ENCODE results near the gene ABHD12B.
"Not testable (repeated sequence)": the region's sequence is repeated elsewhere in the genome, so short reads cannot be mapped to it uniquely, and the experiment has no call there.

Gene ABHD12B

GRCh38 chr14:50874757-50875156, 2.9 kb downstream of the ABHD12B start:
- H3K4me3 ChIP-seq (ENCODE audit: low read length), result no peak overlapping the region
- DNase-seq (ENCODE audit: low read depth), result no peak
- TF ChIP-seq CTCF (conservative IDR thresholded peaks at IDR 0.05; ENCODE audit: low read depth, low read length), result no peak

GRCh38 chr14:50875359-50876070, 3.7 kb downstream of the ABHD12B start:
- DNase-seq (ENCODE audit: low read depth), result no peak
- no peak overlapping the region for H3K4me3 ChIP-seq (ENCODE audit: low read length)
- TF ChIP-seq CTCF (conservative IDR thresholded peaks at IDR 0.05; ENCODE audit: low read depth, low read length), result no peak

- no peak overlapping the region for H3K4me3 ChIP-seq (ENCODE audit: low read length)
- no peak for TF ChIP-seq CTCF (conservative IDR thresholded peaks at IDR 0.05; ENCODE audit: low read depth, low read length)
- DNase-seq (ENCODE audit: low read depth), result no peak
Measured at GRCh38 chr14:50882932-50883826, 11.3 kb downstream of the ABHD12B start.

GRCh38 chr14:50883827-50884197, 12.0 kb downstream of the ABHD12B start:
- no peak for DNase-seq (ENCODE audit: low read depth)
- no peak overlapping the region for H3K4me3 ChIP-seq (ENCODE audit: low read length)
- no peak for TF ChIP-seq CTCF (conservative IDR thresholded peaks at IDR 0.05; ENCODE audit: low read depth, low read length)

GRCh38 chr14:50887476-50887875, 15.6 kb downstream of the ABHD12B start:
- no peak overlapping the region for H3K4me3 ChIP-seq (ENCODE audit: low read length)
- DNase-seq (ENCODE audit: low read depth), result no peak
- TF ChIP-seq CTCF (conservative IDR thresholded peaks at IDR 0.05; ENCODE audit: low read depth, low read length), result no peak

GRCh38 chr14:50892255-50892654, 20.4 kb downstream of the ABHD12B start:
- TF ChIP-seq CTCF (conservative IDR thresholded peaks at IDR 0.05; ENCODE audit: low read depth, low read length), result no peak
- no peak overlapping the region for H3K4me3 ChIP-seq (ENCODE audit: low read length)
- no peak for DNase-seq (ENCODE audit: low read depth)

- DNase-seq (ENCODE audit: low read depth); H3K4me3 ChIP-seq (ENCODE audit: low read length): not testable (repeated sequence)
Measured at GRCh38 chr14:50896421-50896820, 24.6 kb downstream of the ABHD12B start.

GRCh38 chr14:50897005-50897404, 25.2 kb downstream of the ABHD12B start:
- H3K4me3 ChIP-seq (ENCODE audit: low read length), result not testable (repeated sequence)

More at GRCh38 chr14:50897005-50897404, 25.2 kb downstream of the ABHD12B start:
- DNase-seq (ENCODE audit: low read depth), result not testable (repeated sequence)
